CD4-positive, alpha-beta T cell (primary cell): Measurements from ENCODE around the gene CHCHD10. TPM values are rescaled to one million over a fixed set of nuclear protein-coding genes. Genes with fewer than 3 reads are reported as not detected.

ENCODE experiments used
- ATAC-seq: fragments of 200-7000 bp; cut with Tn5 transposase; one replicate; pipeline ENCODE4 v1.10.0; 2022; ENCODE audit warnings: mild to moderate bottlenecking; ENCODE audit not compliant: poor library complexity
- CTCF ChIA-PET: fragments of 350-600 bp; sonication (Branson Sonifier 250); formaldehyde crosslinking; loops from one replicate; lab custom pipeline; 2021; ENCODE audit warnings: antibody characterized with exemption, inconsistent platforms; lab: Charles Lee
- POLR2A ChIA-PET: fragments of 350-600 bp; sonication (Branson Sonifier 250); formaldehyde crosslinking; loops from one replicate; lab custom pipeline; 2021; ENCODE audit warnings: antibody characterized with exemption, inconsistent platforms; lab: Charles Lee
- DNase-seq, 14 experiments: peaks; one replicate each; pipeline ENCODE4 v3.0.0-alpha.2; 2013 to 2020; ENCODE audit warnings: mixed read lengths in 2 of 14
- H3K27ac ChIP-seq, 2 donors: one replicate each; pipeline versions ENCODE4 v1.5.1 to v1.7.0; 2013; ENCODE audit warnings: low read length in 2 of 2, low read depth in 1 of 2, mild to moderate bottlenecking in 1 of 2
- H3K27me3 ChIP-seq, 2 experiments: 1 replicate in 1 of 2; 2 replicates in 1 of 2; pipeline versions ENCODE4 v1.6.1 to v1.7.0; 2013; ENCODE audit warnings: low read length in 2 of 2, control low read depth in 1 of 2, mild to moderate bottlenecking in 1 of 2, moderate library complexity in 1 of 2; ENCODE audit not compliant: insufficient read depth in 2 of 2, control insufficient read depth in 1 of 2
- H3K36me3 ChIP-seq: one replicate; pipeline ENCODE4 v1.6.1; 2013; ENCODE audit warnings: low read length, control low read depth; ENCODE audit not compliant: insufficient read depth
- H3K4me1 ChIP-seq: one replicate; pipeline ENCODE4 v1.6.1; 2013; ENCODE audit warnings: low read length, control low read depth; ENCODE audit not compliant: insufficient read depth
- H3K4me3 ChIP-seq: one replicate; pipeline ENCODE4 v1.5.1; 2013; ENCODE audit warnings: mild to moderate bottlenecking, low read length, moderate library complexity
- H3K9me3 ChIP-seq, 2 experiments: 1 replicate in 1 of 2; 2 replicates in 1 of 2; pipeline versions ENCODE4 v1.6.1 to v1.7.0; 2013; ENCODE audit warnings: low read length in 2 of 2, mild to moderate bottlenecking in 2 of 2, control low read depth in 1 of 2, moderate library complexity in 1 of 2; ENCODE audit not compliant: control insufficient read depth in 1 of 2, insufficient read depth in 1 of 2
- H3K27ac Mint-ChIP-seq: one replicate; pipeline ENCODE4 v1.8.0; 2020; ENCODE audit warnings: mixed read lengths
- H3K27me3 Mint-ChIP-seq: one replicate; pipeline ENCODE4 v1.8.0; 2021; ENCODE audit warnings: mixed read lengths
- H3K36me3 Mint-ChIP-seq: one replicate; pipeline ENCODE4 v1.8.0; 2021; ENCODE audit warnings: low read depth, mixed read lengths
- H3K4me1 Mint-ChIP-seq: one replicate; pipeline ENCODE4 v1.8.0; 2021; ENCODE audit warnings: low read depth, mixed read lengths
- H3K4me3 Mint-ChIP-seq: one replicate; pipeline ENCODE4 v1.8.0; 2020; ENCODE audit warnings: mild to moderate bottlenecking, mixed read lengths
- H3K9me3 Mint-ChIP-seq: one replicate; pipeline ENCODE4 v1.8.0; 2020; ENCODE audit warnings: mixed read lengths
- CTCF ChIP-seq: fragments of 200-600 bp; IDR thresholded peaks from one replicate; pipeline ENCODE4 v1.8.0; 2022; ENCODE audit warnings: antibody characterized with exemption, mild to moderate bottlenecking
- intact Hi-C, 2 experiments: fragments of 100-400 bp; cut with DNase I in 1 of 2; cut with micrococcal nuclease in 1 of 2; formaldehyde crosslinking; loops; one replicate each; pipeline versions ENCODE4 v1.15.1 to v1.9.0; 2023 to 2025; cut with DNase I, micrococcal nuclease
- total RNA-seq, 174 experiments: library from RNA in 2 of 174; stranded (reverse) in 2 of 174; gene quantifications; one replicate each; pipeline ENCODE4 v1.2.3 and lab custom pipeline; 2021 to 2026

Gene CHCHD10
- total RNA-seq, 2 experiments from 2014 or later: 34.4 to 43.0 TPM

DNA sequence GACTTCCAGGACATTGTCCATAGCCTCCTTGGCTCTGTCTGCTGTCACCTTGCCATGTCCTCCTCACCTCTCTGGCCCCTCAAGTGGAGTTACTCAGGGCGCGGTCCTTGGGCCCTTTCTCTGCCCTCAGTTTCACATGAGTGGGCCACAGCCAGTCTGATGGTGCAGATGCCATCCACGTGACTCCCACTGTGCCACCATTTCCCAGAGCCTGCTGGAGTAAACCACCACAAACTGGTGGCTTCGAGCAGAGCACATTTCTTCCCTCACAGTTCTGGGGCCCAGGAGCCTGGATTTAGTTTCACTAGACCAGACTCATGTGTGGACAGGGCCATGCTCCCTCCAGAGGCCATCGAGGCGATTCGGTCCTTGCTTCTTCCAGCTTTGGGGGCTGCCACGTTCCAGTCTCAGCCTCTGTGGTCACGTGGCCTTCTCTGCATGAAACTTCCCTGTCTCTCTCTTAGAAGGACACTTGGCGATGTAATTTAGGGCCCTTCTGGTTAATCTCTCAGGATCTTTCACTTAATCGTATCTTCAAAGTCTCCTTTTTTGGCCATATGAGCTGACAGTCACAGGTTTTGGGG, 33.6 kb upstream of the CHCHD10 start:
- ATAC-seq (no peak), DNase-seq (no peak)
- no peaks in the 10 kb centered on the region for H3K9me3 ChIP-seq
- H3K4me1 Mint-ChIP-seq: no peaks in the 10 kb centered on the region
- intact Hi-C loops: no loop called here
- H3K4me3 ChIP-seq: no peak overlapping the region
- no peaks in the 10 kb centered on the region for H3K4me1 ChIP-seq
- peaks cover 85% of the 10 kb centered on the region for H3K36me3 Mint-ChIP-seq
- H3K27ac Mint-ChIP-seq: no peak overlapping the region
- no peak overlapping the region for H3K27ac ChIP-seq
- H3K4me3 Mint-ChIP-seq: no peak overlapping the region
- POLR2A ChIA-PET: interaction anchor here (1.1 to 1.2 kb wide), 2 partner anchors 10 to 26 kb away, joined by 3 read pairs; no protein-coding TSS in a partner anchor
- H3K27me3 Mint-ChIP-seq: no peaks in the 10 kb centered on the region
- CTCF ChIA-PET: no interaction called here
- no peak for TF ChIP-seq CTCF
- H3K27me3 ChIP-seq: no peaks in the 10 kb centered on the region
- no peaks in the 10 kb centered on the region for H3K9me3 Mint-ChIP-seq
- H3K36me3 ChIP-seq: peaks cover 73% of the 10 kb centered on the region

DNA sequence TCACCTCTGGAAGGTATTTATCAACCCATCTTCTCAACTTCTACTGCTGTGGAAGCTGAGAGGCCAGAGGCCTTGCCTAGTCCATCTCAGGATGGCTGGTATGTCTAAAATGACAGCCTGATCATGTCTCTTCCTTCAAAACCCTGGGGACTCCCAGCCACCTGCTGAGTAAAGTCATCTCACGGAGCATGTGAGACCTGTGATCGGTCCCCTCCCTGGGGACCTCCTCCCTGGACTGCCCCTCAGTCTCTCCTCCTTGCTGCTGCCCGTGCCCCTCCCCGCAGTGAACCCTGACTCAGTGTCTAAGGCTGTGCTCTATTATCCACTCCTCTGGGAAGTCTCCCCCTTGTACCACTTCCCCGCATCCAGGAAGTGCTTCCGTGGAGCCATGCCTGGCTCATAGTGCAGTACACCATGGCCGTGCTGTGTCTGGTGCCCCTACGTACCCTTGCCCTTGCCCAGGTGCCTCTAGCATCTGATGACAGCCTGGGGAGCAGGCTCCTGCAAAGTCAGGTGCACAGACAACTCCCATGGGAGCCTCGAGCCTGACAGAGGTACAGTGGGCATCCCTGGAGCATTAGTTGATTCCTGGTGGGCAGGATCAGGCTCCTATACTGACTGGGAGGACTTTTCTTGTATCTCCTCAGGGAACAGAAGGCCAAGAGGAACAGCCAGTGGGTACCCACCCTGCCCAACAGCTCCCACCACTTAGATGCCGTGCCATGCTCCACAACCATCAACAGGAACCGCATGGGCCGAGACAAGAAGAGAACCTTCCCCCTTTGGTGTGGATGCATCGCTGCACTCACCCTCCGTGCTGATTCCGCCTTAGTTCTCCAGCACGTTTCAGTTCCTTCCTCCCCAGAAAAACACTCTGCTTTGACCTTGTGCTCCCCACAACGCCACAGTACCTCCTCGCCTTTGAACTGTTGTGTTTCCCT, 32.8 kb upstream of the CHCHD10 start:
- peak in 1 of 14 experiments; percentile 5 for DNase-seq
- Mint-ChIP-seq H3K27ac (no peak overlapping the region), H3K4me3 (no peak overlapping the region), H3K27me3 (no peaks in the 10 kb centered on the region), H3K9me3 (no peaks in the 10 kb centered on the region), H3K36me3 (peaks cover 82% of the 10 kb centered on the region), H3K4me1 (no peaks in the 10 kb centered on the region)
- ATAC-seq: no peak
- CTCF ChIA-PET: no interaction called here
- no peaks in the 10 kb centered on the region for H3K27me3 ChIP-seq
- no peaks in the 10 kb centered on the region for H3K9me3 ChIP-seq
- H3K27ac ChIP-seq: no peak overlapping the region
- H3K4me3 ChIP-seq: no peak overlapping the region
- H3K4me1 ChIP-seq: no peaks in the 10 kb centered on the region
- TF ChIP-seq CTCF: no peak
- H3K36me3 ChIP-seq: peaks cover 70% of the 10 kb centered on the region
- intact Hi-C loops: no loop called here
- POLR2A ChIA-PET: no interaction called here

DNA sequence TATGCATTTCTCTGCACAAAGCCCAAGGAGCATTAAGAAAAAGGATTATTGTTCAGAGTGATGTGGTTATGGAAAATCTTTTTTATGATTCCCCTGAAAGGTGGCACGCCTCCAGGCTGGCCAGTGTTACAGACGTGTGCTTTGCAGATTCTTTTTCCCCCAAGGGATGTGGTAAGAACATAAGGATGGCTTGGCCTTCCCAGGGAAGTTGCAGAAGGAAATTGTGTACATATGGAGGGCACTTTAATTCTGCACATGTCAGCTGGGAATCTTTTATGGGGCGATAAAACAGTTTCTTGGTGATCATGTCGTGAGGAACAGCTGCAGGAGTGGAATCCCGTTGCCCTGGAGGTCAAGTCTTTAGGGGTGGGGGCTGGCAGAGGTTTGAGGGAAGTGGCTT, 28.7 kb upstream of the CHCHD10 start:
- H3K36me3 ChIP-seq: peaks cover 66% of the 10 kb centered on the region
- POLR2A ChIA-PET: no interaction called here
- H3K27ac Mint-ChIP-seq: no peak overlapping the region
- H3K27me3 Mint-ChIP-seq: no peaks in the 10 kb centered on the region
- CTCF ChIA-PET: no interaction called here
- no peak for ATAC-seq
- peaks cover 76% of the 10 kb centered on the region for H3K36me3 Mint-ChIP-seq
- H3K9me3 ChIP-seq: no peaks in the 10 kb centered on the region
- H3K4me1 Mint-ChIP-seq: peaks cover 12% of the 10 kb centered on the region
- H3K27me3 ChIP-seq: no peaks in the 10 kb centered on the region
- no peak for DNase-seq
- TF ChIP-seq CTCF: no peak
- no peak overlapping the region for H3K27ac ChIP-seq
- H3K4me1 ChIP-seq: peaks cover 8% of the 10 kb centered on the region
- intact Hi-C loops: no loop called here
- H3K4me3 ChIP-seq: no peak overlapping the region
- no peaks in the 10 kb centered on the region for H3K9me3 Mint-ChIP-seq
- no peak overlapping the region for H3K4me3 Mint-ChIP-seq
